SU-DHL-6 (cell line): ENCODE measurements around the gene PIGW.

Experiments
- H2AFZ ChIP-seq: fragments of 200-600 bp; sonication (generic); 2 replicates; pipeline ENCODE4 v1.6.1; 2014; ENCODE audit warnings: low read depth, mild to moderate bottlenecking, moderate library complexity, mixed read lengths, antibody characterized with exemption, low read length; ENCODE audit not compliant: severe bottlenecking
- H3F3A ChIP-seq: fragments of 200-600 bp; shearing (Covaris generic); 2 replicates; pipeline ENCODE4 v1.6.0; 2016; ENCODE audit warnings: antibody characterized with exemption, mild to moderate bottlenecking; ENCODE audit not compliant: insufficient read depth
- H3K27ac ChIP-seq: fragments of 200-600 bp; sonication (generic); 2 replicates; pipeline ENCODE4 v1.5.1; 2016; ENCODE audit warnings: low read depth, mild to moderate bottlenecking, low read length, moderate library complexity, mixed read lengths
- H3K27me3 ChIP-seq: fragments of 200-600 bp; sonication (generic), shearing (Covaris generic); 2 replicates; pipeline ENCODE4 v1.6.0; 2014; ENCODE audit warnings: mild to moderate bottlenecking, low read length
- H3K36me3 ChIP-seq: fragments of 200-600 bp; sonication (generic); 2 replicates; pipeline ENCODE4 v1.6.1; 2014; ENCODE audit warnings: mild to moderate bottlenecking, low read length, mixed read lengths
- H3K4me2 ChIP-seq: fragments of 300-600, 200-600 bp; shearing (Covaris generic), sonication (generic); 2 replicates; pipeline ENCODE4 v1.6.0; 2014; ENCODE audit warnings: low read length, low read depth, mild to moderate bottlenecking; ENCODE audit not compliant: poor library complexity, severe bottlenecking
- H3K4me3 ChIP-seq: fragments of 200-600 bp; sonication (generic); 2 replicates; pipeline ENCODE4 v1.5.1; 2014; ENCODE audit warnings: antibody characterized with exemption, low read length, mild to moderate bottlenecking, mixed read lengths; ENCODE audit not compliant: insufficient read depth, poor library complexity, severe bottlenecking
- H3K79me2 ChIP-seq: fragments of 200-600 bp; sonication (generic); 2 replicates; pipeline ENCODE4 v1.6.1; 2014; ENCODE audit warnings: mild to moderate bottlenecking, low read length, moderate library complexity; ENCODE audit not compliant: insufficient read depth
- H3K9ac ChIP-seq: fragments of 200-600 bp; sonication (generic); 2 replicates; pipeline ENCODE4 v1.7.0; 2014; ENCODE audit warnings: mild to moderate bottlenecking, low read length
- H3K9me2 ChIP-seq: fragments of 200-600 bp; sonication (generic); replicated peaks from 2 replicates; pipeline ENCODE4 v1.6.1; 2014; ENCODE audit warnings: low read length; ENCODE audit not compliant: insufficient read depth
- H3K9me3 ChIP-seq: fragments of 200-600 bp; sonication (generic); 2 replicates; pipeline ENCODE4 v1.6.1; 2014; ENCODE audit warnings: low read length, mixed read lengths; ENCODE audit not compliant: insufficient read depth
- H4K20me1 ChIP-seq: fragments of 200-600 bp; sonication (generic); 2 replicates; pipeline ENCODE4 v1.6.1; 2014; ENCODE audit warnings: low read depth, mild to moderate bottlenecking, antibody characterized with exemption, low read length, moderate library complexity, mixed read lengths
- CTCF ChIP-seq: fragments of 200-600 bp; sonication (generic); IDR thresholded peaks from one replicate; pipeline ENCODE4 v1.5.1; 2017; ENCODE audit warnings: antibody characterized with exemption, mild to moderate bottlenecking, low read length, moderate library complexity; ENCODE audit not compliant: insufficient read depth, poor library complexity, severe bottlenecking
- EZH2phosphoT487 ChIP-seq: fragments of 200-600 bp; sonication (generic), shearing (Covaris generic); conservative IDR thresholded peaks from 2 replicates; pipeline ENCODE4 v1.6.1; 2018; ENCODE audit warnings: mild to moderate bottlenecking, antibody characterized with exemption, low read length, moderate library complexity, mixed read lengths

The PIGW gene

GRCh38 chr17:36523113-36523512, 11.7 kb upstream of the PIGW start:
- Histone ChIP-seq H4K20me1 (no peaks in the 10 kb centered on the region), H2AFZ (no peak overlapping the region), H3K9ac (no peak overlapping the region), H3K36me3 (peaks cover 28% of the 10 kb centered on the region), H3K4me2 (no peak overlapping the region), H3K27ac (no peak overlapping the region), H3K79me2 (no peaks in the 10 kb centered on the region), H3K9me2 (no peaks in the 10 kb centered on the region), H3F3A (peaks cover 21% of the 10 kb centered on the region), H3K27me3 (no peaks in the 10 kb centered on the region), H3K4me3 (no peak overlapping the region), H3K9me3 (no peaks in the 10 kb centered on the region)
- TF ChIP-seq EZH2phosphoT487 (no peak), CTCF (no peak)

- H3K36me3 ChIP-seq = peaks cover 27% of the 10 kb centered on the region
- no peak overlapping the region for H3K4me2 ChIP-seq
- no peak overlapping the region for H2AFZ ChIP-seq
- no peaks in the 10 kb centered on the region for H3K9me3 ChIP-seq
- no peaks in the 10 kb centered on the region for H3K79me2 ChIP-seq
- no peaks in the 10 kb centered on the region for H3K9me2 ChIP-seq
- no peaks in the 10 kb centered on the region for H3K27me3 ChIP-seq
- no peak overlapping the region for H3K27ac ChIP-seq
- H3F3A ChIP-seq = peaks cover 11% of the 10 kb centered on the region
- no peak overlapping the region for H3K4me3 ChIP-seq
- H3K9ac ChIP-seq = no peak overlapping the region
- H4K20me1 ChIP-seq = no peaks in the 10 kb centered on the region
- no peak for TF ChIP-seq EZH2phosphoT487
- no peak for TF ChIP-seq CTCF
These were observed 10.3 kb upstream of the PIGW start for GRCh38 chr17:36524428-36524876.

- Histone ChIP-seq H3K27me3 (no peaks in the 10 kb centered on the region), H3K9me3 (no peaks in the 10 kb centered on the region), H3K27ac (no peak overlapping the region), H4K20me1 (no peaks in the 10 kb centered on the region), H2AFZ (no peak overlapping the region), H3K9ac (no peak overlapping the region), H3K4me3 (no peak overlapping the region), H3K36me3 (peaks cover 21% of the 10 kb centered on the region), H3K79me2 (no peaks in the 10 kb centered on the region; the same call in 1 of the 2 replicates), H3K9me2 (no peaks in the 10 kb centered on the region), H3F3A (peaks cover 4% of the 10 kb centered on the region; the same call in 1 of the 2 replicates), H3K4me2 (no peak overlapping the region)
- TF ChIP-seq CTCF (no peak), EZH2phosphoT487 (no peak)
These were observed 9.7 kb upstream of the PIGW start for GRCh38 chr17:36525113-36525512.
